HTR-8/SVneo (cell line): ENCODE data around the gene ARHGAP36.

Source experiments
- DNase-seq: peaks from one replicate; pipeline ENCODE4 v3.0.0; 2011; ENCODE audit warnings: low spot score, mixed read lengths; ENCODE audit not compliant: insufficient read length
- FAIRE-seq: peaks from 2 replicates; lab custom pipeline; 2011; peaks lifted over from hg19 to GRCh38; lab: Jason Lieb, UNC

The ARHGAP36 gene, protein sequence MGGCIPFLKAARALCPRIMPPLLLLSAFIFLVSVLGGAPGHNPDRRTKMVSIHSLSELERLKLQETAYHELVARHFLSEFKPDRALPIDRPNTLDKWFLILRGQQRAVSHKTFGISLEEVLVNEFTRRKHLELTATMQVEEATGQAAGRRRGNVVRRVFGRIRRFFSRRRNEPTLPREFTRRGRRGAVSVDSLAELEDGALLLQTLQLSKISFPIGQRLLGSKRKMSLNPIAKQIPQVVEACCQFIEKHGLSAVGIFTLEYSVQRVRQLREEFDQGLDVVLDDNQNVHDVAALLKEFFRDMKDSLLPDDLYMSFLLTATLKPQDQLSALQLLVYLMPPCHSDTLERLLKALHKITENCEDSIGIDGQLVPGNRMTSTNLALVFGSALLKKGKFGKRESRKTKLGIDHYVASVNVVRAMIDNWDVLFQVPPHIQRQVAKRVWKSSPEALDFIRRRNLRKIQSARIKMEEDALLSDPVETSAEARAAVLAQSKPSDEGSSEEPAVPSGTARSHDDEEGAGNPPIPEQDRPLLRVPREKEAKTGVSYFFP

DNA sequence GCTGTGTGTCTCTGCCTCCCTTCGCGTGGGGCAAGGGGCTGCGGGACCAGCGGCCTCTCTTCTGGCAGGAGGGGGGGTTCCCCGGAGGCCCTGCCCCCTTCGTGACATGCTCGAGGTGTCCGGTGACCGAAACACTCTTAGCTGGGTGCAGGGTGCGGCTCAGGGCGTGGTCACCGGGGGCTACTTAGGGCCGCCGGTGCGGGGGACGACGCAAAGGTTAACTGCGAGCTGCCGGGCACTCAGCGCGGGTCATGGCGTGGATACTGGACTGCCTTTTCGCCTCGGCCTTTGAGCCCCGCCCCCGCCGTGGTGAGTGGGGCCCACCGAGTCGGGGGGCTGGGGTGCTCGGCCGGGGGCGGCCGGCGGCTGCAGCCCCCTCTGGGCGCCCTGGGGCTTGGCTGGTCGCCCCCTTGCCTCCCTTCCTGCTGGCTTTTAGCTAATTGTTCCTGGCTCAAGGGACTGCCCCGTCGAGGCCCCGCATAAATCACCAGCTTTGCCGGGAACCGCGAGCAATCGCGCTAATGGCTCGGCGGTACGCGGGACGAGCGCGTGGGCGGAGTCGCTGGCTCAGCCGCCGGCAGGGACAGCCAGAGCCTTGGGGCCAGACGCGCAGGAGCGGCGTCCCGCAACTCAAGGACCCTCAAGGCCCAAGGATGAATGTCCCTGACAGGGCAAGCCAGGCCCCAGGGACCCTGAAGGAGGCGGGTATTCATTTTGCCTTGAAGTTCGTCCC lies at the start of gene ARHGAP36:
ARHGAP36 (plus strand) TSS at position 211 of the 733 bp plus-strand sequence. CDS start 23,320 bp downstream, outside the sequence.
- DNase-seq (no peak), FAIRE-seq (no peak)

DNA sequence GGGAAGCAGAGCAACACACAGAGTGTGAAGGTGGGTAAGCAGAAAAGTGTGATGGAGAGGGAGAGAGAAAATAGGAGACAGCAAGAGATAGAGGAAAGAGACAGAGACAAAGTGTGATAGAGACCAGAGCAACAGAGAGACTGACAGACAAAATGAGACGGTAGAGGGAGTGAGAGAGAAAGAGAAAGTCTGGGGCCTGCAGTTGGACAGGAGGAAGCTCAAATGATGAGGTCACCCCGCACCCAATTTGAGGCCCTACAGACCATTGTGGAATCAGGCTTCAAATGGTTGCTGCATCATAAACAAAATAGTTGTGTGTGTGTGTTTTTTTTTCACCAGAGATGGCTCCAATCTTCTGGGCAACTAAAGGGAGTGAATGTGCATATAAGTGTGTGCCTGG lies 48.0 kb upstream of the ARHGAP36 start:
- FAIRE-seq (no peak), DNase-seq (no peak)

DNA sequence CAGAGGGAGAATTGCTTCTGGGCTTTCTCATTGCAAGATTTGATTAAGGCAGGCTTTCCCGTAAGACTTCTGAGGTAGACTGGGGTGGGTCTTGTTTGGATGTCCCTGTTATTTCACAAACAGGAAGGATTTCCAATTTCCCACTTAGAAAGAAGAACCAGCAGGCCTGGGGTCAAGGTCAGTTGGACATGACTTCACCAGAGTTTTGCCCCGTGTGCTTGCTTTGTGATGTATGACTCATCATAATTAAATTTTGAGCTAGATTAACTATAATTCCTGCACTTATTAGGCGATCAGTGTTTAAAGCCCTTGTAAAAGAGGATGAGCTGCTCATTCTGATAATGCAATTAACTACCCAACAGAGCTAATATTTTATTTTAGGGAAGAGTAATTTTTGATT lies 32.8 kb upstream of the ARHGAP36 start:
- FAIRE-seq (no peak), DNase-seq (no peak)

DNA sequence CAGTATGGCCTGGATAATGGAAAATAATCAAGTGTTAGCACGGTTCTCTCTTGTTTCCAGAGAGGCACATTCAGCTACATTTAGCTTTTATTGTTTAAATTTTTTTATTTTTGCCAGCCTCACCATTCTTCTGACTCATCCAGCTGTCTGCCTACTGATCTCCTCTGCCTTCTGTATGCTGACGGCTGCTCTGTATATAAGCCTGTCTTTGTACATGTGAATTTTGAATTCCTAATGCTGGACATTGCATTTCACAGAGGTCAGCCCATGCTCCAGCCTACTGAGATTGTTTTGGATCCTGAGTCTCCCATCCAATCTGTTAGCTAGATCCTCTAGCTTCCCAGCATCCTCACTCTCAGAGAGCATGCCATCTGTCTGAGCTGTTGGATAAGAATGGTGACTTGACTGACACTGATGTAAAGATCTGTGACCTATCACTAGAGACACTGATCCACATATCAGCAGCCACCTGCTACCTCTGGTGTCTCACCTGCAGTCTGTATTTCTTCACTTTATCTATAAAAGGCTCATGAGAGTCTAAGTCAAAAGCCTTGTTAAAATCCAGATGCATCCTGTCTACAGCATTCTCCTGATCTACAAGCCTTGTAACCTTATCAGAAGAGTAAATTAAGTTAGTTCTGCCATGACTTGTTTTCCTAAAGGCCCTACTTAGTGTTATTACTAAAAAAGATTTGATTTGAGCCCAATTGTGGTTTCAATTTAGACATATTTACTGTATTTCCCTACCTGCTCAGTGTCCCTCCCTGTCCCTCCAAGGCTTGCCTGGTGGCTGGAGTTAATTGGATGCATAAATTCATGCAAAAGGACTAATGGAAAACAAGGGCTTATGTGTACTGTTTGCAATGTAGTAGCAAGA lies 25.6 kb upstream of the ARHGAP36 start:
- DNase-seq, result no peak
- FAIRE-seq, result no peak

DNA sequence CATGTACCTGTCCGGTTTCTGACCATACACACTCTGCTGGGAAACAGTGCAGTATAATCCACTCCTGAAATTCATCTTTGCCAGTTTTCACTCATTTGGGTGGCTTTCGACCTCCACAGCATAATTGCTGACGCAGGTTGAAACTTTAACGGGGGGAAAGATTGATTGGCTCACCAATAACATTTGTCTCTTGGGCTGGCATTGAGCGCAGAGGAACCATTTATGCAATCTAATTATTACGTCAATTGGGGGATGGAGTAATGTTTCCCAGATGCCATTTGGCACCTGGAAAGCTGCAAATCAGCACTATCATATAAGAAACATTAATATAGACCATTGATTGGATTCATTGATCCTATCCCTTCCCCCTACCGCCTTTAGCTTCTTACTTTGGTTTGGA lies 24.1 kb upstream of the ARHGAP36 start:
- no peak for FAIRE-seq
- DNase-seq, result no peak

DNA sequence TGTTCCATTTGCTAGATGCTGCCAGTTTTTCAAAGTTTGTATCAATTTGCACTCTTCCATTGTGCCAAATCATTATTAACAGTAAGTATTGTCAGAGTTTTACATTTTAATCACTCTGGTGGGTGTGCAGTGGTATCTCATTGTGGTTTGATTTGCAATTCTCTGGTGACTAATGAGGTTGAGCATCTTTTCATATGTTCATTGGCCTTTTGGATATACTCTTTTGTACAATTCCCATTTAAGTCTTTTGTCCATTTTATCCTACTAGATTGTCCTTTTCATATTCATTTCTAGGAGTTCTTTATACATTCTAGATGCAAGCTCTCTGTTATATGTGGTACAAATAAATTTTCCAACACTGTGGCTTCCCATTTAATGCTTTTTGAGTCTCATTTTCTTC lies 17.4 kb upstream of the ARHGAP36 start:
- FAIRE-seq (no peak), DNase-seq (no peak)

DNA sequence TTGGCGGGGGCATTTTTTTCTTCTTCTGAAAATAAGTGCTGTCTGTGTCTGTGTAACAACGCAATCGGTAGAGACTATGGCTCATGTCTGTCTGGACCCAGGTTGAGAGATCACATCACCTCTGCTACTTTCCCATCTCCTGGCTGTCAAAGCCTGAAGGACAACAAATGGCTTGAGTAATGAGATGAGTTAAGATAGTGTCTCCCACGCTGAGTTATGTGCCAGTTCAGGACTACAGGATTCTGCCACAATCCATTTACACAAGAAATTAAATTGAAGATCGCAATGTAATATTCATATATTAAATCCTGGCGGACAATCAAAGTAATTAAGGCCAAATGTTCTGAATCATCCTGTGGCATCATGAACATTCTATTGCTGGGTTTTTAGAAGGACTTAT lies 16.5 kb upstream of the ARHGAP36 start:
- DNase-seq, result no peak
- no peak for FAIRE-seq

DNA sequence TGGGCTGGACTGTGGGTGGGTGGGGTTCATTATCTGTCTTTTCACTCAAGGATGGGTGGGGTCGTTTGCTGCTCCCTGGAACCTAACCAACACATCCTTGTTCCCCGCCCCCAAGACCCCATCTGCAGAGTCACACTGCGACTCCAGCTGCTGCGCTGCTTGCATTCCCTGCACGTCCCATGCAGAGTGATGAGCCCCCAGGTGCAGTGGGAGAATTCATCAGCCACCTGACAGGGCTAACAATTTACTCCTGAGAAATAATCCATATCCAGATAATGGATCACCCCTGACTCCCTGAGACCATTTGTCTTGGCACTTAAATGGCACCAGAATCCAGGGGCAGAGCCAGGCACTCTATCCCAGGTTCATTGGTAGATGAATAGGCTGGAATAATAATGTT lies 12.4 kb upstream of the ARHGAP36 start:
- DNase-seq (no peak), FAIRE-seq (no peak)

DNA sequence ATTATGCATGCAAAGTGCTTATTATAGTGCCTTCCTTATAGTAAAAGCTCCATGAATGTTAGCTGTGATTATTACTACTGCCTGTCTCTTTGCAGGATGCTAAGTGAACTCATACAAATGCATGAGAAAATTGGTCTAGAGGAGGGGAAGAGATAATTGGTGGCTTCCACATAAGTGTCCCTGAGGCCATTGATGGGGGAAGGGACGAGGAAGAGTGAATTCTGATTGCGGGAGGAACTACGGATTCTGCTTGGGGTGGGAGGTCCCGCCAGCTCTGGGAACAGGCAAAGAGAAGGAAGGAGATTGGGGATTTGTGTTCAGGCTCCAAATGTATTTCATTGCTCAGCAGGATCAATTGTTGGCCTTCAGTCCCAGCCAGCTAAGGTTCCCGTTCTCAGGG lies 11.6 kb upstream of the ARHGAP36 start:
- FAIRE-seq, result no peak
- DNase-seq, result no peak

DNA sequence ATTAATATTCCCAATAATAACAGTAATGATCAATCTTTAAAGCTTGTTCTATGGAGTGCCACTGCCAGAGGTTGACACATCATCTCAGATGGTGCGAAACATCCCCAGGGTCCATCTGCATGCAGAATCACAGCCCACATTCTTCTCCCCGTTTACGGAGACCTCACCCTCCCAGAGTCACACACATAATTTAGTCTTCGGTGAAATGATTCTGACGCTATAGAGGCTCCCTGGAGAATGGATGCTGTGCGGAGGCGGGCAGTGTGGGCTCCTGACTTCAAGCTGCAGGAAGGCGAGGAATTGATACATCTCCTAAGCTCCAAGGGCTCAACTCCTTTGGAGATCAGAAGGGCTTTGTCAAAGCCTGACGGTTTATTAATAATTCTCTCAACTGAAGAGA lies 11.0 kb upstream of the ARHGAP36 start:
- FAIRE-seq, result no peak
- no peak for DNase-seq

DNA sequence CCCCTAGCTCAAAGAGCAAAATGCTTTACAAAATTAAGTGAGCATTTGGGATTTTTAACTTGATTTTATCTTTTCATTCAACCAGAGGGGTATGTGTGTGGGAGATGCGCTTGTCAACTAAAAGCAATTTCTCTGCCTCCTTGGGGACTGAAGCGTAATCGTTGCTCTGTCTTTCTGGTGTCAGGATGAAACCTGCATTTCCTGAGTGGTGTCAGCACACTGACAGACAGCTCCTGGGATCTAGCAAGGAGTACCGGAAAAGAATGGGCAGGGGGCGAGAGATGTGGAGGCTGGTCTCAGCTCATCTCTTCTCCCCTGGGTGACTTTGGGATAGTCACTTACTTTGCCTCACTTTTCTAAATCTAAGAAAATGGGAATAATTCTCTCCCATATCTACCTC lies 5.1 kb upstream of the ARHGAP36 start:
- no peak for FAIRE-seq
- no peak for DNase-seq

DNA sequence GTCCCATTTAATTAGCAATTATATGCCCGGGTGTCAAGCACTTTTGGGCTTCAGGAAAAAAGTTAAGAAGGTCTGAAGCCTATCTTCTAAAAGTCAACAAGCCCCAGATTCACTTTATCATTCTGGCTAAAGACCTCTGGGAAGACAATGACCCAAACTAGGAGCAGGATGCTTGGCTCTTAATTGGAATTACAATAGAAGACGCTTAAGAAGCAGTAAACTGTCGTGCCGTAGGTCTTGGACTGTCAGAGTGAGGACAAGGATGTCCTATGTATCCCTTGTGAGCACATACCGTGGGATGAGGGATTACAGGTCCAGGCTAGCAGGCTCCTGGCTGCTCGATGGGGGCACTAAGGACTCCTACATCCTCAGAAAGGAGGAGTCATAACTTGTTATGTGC lies 3.2 kb upstream of the ARHGAP36 start:
- FAIRE-seq, result no peak

DNA sequence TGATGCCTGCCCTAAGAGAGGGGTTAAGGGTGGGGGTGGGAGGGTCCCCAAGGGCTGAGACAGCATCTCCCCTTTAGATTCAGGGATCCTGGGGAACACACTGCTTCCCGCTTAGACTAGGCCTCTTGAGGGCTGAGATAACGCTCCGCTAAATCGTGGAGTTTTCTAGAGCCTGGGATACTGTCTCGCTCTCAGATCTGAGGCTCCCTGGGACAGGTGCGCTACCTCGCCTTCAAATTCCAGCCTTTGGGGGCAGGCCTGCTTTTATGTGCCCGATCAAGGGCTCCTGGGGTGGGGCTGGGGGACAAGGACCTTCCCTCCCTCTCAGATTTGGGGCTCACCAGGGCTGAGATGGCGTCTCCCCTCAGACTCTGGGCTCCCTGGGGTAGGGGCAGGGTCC lies 440 bp upstream of the ARHGAP36 start:
- FAIRE-seq (no peak), DNase-seq (no peak)

More for the DNA sequence above, 3.2 kb upstream of the ARHGAP36 start:
- no peak for DNase-seq

DNA sequence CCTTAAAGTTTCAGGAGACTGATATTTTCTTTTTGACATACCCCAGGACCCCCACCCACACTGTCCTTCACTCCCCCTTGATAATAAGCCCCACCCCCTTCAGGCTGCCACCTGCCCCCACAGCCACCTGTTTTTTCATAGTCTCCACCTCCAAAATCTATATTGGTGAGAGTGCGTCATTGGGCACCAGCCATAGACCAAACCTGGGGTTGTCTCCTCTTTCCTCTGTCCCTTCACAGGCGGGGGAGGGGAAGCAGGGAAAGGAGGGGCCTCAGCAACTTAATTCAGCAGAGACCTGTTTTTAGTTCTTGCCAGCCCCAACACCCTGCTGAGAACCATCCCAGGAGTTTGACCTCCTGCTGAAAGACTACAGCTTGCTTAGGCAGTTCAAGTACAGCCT lies 1.1 kb downstream of the ARHGAP36 start:
- no peak for DNase-seq
- FAIRE-seq, result no peak

DNA sequence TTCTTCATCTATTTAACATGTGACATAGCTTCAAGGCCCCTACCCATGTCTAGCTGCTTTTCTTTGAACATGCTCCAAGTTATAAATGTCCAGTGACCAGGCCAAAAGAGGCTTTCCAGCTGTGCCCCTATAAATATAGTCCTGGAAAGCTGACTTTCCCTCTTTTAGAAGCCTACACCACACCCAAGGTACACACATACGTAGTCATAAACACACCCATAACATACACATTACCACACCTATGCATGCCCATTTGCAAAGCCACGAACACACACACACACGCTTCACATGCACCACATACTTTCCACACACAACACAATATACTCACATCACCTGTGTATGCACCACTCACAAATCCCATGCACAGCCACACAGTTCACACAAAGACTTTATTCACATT lies 2.0 kb downstream of the ARHGAP36 start:
- DNase-seq (no peak), FAIRE-seq (no peak)

DNA sequence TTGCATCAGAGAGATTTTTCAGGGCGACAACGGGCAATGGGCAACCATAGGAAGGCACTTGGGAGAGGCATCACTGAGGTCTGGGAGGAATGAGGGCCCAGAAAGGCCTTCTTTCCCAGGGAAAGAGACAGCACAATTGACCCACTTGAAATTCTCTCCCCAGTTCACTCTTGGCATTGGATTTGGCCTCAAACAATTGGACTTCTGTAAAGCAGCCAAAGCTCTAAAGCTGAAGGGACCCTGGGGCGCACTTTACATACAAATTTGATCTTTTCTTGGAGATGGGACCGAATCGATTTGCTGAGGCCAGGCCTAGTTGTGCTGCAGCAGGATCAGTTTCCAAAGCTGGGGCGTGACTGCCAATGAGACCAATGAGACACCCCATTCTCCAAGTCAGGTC lies 3.2 kb downstream of the ARHGAP36 start:
- no peak for FAIRE-seq
- DNase-seq, result no peak

DNA sequence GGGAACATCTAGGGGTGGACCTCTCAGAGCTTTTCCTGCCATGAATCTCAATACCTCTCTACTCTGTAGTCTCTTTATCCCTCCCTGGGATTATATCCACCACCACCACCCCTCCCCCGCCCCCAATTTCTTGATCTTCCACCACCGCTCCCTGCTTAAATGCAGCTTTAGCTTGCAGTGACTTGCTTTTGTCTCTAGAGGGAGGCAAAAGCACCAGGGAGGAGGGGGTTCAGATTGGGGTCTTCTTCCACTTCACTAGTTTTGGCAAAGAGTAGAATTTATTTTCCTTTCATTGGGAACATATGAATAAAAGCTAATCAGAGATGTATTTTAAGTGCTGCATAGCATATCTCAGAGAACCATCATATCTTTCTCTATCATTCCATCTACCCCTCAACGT lies 5.5 kb downstream of the ARHGAP36 start:
- no peak for DNase-seq
- no peak for FAIRE-seq

DNA sequence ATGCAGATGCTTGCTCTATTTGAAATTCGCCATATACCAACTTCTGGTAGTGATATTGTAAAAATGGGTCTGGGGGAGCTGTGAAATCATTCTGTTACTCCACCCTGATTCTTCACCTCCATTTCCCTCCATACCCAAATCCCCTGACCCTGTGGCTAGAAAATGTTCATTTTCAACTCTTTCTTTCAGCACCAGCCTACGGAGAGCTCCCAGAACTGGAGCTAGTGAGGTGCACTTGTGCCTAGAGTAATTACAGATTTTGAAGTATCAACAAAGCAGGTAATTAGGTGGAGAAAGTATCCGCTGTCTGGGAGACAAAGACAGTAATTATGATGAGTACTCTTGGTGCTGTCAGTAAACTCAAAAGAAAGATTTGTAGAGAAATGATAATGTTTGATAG lies 8.1 kb downstream of the ARHGAP36 start:
- no peak for DNase-seq
- no peak for FAIRE-seq

DNA sequence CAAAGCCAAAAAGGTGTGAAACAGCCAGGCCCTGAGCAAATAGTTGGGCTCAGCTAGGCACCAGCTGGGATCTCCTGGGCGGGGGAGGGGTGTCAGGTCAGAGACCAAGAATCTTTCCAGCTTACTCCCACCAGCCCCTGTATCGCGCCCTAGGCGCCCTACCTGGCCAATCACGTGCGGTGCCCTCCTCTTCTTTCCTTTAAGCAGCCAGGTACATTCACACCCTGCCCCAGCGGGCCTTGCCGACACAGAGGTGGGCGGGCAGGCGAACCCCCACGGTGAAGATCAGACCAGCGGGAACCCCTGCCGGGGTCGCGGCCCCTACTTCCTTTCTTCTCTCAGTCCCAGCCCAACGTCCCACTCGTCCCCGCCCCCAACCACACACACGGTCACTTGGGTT lies 9.1 kb downstream of the ARHGAP36 start:
- FAIRE-seq (no peak), DNase-seq (no peak)
